NCI-H2107 treated with DMSO at 0.1 percent for 48 hours (cell line): Measurements from ENCODE around the gene HP.
A peak's percentile ranks its signal among the peaks of the same experiment; 100 is the strongest.
"Not testable (repeated sequence)": the region's sequence is repeated elsewhere in the genome, so short reads cannot be mapped to it uniquely, and the experiment has no call there.

Source experiments
- DNase-seq: peaks from one replicate; lab custom pipeline; 2025; ENCODE audit not compliant: unreplicated experiment; lab: John Stamatoyannopoulos, UW

Gene HP

DNA sequence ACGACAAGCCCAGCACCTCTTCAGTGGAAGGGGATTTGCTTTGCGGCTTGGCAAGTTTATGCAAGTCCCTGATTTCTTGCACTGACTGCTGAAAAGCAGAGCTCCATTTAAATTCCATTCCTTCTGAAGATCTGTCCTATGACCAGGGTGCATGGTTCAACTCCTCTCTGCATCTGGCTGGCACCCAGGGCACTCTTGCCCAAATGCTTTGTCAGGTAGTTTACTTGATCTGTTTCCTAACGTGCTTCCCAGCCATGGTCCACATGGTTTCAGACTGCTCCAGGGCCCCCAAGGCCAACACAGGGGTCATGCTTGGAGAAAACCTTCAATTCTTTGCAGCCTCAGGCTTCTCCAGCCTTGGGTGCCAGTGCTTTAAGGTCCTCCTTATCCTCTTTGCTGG is 11.2 kb upstream of the HP start:
- no peak for DNase-seq

DNA sequence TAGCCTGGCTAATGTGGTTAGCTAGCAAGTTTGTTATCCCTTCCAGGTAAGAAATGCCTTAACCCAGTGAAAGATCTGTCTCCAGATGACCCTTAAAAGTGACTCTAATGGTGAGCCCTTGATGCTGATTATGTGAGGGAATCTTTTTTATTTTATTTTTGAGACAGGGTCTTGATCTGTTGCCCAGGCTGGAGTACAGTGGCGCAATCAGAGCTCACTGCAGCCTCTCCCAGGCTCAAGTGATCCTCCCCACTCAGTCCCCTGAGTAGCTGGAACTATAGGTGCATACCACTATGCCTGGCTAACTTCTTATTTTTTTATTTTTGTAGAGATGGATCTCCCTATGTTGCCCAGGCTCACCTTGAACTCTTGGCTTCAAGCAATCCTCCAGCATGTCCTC is 10.8 kb upstream of the HP start:
- DNase-seq, result no peak

DNA sequence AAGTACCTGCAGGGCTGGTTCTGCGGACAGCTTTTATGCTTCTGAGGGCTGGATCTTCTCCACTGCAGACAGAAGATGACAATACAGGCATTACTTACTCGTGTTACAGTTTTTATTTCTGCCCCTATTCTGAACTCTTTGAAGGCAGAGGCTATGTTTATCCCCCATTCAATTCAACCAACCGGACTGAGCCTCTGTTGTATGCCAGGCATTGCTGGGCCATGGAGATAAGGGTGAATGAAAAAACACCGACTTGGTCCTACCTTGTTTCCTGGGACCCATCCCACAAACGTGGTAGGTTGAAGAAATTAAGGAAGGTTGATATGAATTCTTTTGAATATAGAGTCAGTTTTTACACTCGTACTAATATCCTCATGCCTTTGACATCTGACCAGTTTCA is 10.0 kb upstream of the HP start:
- no peak for DNase-seq

DNA sequence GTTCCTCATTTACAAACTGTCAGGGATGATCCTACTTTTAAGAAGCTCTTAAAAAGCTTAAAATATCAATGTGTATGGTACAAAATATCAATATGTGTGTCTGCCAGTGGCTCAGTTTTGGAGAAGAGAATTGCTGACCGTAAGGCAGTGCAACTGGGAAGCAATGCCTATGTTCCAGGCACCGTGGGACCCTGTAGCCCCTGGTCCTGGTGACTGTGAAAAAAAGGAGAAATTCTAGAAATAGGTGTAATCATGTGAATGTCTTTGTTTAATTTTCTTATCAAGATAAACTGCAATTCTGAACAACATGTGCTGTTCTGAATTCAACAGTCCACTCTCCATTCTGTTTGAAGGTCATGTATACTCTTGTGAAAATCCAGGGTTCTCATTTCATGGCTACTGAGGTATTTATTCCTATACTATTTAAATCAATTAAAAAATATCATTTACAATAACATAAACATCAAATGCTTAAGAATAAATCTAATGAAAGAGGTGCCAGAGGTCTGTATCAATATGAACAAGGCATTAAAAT is 9.4 kb upstream of the HP start:
- no peak for DNase-seq

DNA sequence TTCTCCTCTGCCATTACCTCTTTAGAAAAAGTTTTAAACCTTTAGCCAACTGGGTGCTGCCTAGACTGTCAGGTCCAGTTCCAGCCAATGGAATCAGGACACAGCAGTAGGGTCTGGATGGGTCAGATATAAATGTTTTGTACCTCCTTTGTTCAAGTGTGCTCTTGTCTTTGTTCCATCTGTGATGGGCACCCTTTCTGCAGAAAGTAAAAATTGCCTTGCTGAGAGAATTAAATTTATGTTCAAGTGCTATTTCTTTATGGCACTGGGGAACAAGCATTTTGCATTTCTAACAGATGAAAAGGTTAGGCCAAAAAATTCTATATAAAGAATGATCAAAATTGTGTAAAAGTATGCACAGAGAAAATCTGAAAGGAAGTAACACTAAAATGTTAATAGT is 5.2 kb upstream of the HP start:
- DNase-seq, result no peak

DNA sequence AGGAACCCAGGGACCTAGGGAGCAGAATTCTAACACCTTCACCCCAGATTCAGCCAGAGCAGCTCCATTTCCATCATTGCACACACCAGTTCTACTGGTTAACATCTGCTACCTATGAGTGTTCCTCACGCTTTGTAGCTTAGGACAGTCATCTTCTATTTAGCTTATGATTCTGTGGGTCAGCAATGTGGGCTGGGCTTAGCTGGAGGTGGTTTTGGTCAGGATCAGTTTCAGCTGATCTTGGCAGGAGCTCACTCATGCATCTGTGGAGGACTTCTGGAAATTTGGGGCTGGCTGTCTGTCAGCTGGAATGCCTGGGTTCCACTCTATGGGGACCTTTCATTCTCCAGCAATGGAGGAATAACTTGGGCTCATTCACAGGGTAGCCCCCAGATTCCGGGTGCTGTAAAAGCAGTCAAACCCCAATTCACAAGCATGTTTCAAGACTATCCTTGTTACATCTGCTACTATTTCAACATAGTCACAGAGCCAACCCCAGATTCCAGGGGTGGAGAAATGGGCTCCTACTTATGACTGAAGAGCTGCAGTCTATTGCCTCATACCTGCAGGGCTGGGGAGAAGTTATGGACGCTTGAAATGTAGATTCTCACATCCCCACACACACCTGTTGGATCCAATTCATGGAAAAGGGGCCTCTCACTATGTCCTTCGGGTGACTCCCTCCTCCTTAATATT is 3.4 kb upstream of the HP start:
- no peak for DNase-seq

DNA sequence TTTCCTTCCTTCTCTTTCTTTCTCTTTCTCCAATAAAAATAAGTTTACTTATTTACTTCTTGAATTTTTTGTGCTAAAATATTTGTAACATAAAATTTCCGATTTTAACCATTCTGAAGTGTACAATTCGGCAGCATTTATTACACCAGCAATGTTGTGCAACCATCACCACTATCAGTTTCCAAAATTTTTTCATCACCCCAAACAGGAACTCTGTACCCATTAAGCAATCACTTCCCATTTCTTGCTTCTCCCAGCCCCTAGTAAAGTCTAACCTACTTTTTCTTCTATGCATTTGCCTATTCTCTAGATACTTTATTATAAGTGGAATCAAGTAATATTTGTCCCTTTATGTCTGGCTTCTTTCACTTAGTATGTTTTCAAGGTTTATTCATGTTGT is 2.5 kb upstream of the HP start:
- no peak for DNase-seq

DNA sequence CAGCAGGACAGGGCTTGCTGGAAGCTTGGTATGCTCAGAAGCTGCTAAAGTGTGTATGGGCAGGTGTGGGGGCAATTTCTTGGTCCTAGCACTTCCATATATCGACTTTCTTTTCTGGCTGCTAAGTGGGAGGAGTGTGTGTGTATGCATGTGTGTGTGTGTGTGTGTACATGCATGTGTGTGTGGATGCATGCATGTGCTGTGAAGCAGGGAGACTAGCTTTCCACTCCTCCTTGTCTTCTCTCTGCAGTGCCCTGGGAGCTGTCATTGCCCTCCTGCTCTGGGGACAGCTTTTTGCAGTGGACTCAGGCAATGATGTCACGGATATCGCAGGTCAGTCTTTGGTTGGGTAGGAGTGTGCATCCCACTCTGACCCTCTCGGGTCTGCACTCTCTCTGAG is 1.6 kb downstream of the HP start:
- DNase-seq, result no peak

DNA sequence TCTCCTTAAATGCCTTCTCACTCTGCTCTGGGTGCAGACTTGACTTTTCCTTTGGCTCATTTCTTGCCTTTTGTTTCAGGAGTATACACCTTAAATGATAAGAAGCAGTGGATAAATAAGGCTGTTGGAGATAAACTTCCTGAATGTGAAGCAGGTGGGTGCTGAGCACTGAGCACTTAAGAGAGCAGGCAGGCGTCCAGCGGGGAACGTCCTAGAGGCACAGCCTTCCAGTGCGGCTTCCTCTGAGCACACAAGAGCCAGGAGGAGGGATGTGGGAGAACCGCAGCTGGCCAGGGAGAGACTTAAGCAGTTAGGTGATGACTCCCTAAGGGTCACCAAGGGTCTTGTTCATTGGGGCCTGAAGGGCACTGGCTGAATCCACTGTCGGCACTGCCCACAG is 3.0 kb downstream of the HP start:
- DNase-seq, result not testable (repeated sequence)

DNA sequence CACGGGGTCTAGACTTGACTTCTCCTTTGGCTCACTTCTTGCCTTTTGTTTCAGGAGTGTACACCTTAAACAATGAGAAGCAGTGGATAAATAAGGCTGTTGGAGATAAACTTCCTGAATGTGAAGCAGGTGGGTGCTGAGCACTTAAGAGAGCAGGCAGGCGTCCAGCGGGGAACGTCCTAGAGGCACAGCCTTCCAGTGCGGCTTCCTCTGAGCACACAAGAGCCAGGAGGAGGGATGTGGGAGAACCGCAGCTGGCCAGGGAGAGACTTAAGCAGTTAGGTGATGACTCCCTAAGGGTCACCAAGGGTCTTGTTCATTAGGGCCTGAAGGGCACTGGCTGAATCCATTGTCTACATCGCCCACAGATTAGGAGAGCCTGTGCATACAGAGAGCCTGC is 4.8 kb downstream of the HP start:
- not testable (repeated sequence) for DNase-seq

DNA sequence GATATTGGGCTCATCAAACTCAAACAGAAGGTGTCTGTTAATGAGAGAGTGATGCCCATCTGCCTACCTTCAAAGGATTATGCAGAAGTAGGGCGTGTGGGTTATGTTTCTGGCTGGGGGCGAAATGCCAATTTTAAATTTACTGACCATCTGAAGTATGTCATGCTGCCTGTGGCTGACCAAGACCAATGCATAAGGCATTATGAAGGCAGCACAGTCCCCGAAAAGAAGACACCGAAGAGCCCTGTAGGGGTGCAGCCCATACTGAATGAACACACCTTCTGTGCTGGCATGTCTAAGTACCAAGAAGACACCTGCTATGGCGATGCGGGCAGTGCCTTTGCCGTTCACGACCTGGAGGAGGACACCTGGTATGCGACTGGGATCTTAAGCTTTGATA is 6.1 kb downstream of the HP start:
- DNase-seq, result no peak

DNA sequence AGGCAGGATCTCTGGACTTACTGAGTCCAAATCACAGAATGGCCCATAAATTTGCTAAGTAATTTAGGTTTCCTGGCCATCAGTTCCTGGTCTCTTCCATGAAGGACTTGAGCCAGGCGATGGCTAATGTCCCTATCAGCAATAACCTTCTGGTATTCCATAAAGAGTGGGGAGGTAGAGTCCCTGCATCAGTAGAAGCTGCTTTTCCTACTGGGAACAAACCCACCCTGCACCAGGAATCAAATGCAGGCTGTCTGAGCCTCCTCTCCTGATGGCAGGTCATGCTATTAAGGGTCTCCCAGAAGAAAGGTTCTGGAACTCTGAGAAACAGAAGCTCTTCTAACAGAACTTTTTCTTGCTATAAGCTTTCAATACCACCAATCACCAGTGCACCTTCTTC is 7.3 kb downstream of the HP start:
- no peak for DNase-seq

DNA sequence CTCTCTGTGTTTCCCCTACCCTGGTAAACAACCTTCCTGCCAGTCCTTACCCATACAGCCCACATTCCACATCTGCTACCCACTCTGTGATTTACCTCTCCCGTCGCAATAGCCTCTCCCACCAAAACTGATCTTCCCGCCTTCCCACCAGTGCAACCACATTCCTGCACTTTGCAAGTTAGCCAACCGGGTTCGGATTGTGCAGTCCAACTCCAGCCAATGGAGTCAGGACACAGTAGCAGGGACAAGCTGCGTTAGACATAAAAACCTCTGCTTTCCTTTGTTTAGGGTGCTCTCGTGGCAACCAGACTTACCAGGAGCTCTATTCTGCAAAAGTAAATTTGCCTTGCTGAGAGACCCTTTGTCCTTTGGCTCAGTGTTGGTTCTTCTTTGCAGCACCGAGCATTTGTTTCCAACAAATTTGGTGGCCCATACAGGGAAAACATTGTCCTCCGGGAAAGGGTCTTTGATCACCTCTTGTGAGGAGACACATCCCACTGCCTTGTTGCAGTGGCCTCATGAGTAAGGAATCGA is 10.1 kb downstream of the HP start:
- DNase-seq, result no peak

DNA sequence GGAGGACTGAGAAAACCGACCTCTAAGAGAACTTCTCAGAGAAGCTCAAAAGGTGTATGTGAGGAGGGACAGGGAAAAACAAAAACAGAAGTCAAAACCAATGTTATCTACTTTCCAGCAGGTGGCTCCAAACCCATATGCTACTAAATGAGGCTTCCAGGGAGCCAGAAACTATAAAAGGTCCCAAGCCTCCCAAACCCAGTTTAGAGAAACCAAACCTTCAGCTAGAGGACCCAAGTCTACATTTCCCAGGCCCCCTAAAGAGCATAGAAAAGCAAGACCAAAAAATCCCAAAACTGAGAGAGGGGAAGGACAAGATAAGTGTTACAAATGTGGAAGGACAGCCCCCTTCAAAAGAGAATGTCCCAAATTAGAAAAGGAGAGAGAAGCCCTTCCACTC is 12.4 kb downstream of the HP start:
- peak; percentile 39 for DNase-seq

DNA sequence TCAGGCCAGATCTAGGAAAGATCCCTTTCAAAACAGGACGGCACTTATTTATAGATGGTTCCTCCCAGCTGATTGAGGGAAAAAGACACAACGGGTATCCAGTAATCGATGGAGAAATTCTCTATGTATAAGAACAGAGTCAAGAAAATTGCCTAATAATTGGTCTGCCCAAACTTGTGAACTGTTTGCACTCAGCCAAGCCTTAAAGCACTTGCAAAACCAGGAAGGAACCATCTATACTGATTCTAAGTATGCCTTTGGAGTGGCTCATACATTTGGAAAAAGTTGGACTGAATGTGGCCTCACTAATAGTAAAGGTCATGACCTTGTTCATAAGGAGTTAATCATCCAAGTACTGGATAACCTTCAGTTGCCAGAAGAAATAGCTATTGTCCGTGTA is 14.6 kb downstream of the HP start:
- no peak for DNase-seq

DNA sequence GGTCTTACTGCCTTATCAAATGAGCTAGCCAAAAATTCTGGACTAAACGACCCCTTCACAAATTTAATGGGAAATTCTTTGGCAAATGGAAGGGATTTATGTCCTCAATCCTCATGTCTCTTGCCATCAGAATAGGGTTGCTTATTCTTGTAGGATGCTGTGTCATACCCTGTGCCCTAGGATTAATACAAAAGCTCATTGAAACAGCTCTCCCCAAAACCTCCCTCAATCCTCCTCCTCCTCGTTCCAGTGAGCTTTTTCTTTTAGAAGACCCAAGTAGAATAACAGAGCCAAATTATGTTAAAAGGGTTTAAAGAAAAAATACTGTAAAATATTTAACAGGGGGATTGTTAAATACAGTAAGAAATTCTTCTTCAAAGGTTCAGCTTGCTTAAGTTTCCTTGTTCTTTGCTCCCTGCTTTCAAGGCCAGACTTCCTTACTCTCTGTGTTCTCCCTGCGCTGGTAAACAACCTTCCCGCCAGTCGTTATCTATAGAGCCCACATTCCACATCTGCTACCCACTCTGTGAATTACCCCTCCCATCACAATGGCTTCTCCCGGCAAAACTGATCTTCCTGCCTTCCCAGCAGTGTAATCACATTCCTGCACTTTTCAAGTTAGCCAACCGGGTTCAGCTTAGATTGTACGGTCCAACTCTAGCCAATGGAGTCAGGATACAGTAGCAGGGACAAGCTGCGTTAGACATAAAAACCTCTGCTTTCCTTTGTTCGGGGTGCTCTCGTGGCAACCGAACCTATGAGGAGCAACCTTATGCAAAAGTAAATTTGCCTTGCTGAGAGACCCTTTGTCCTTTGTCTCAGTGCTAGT is 18.4 kb downstream of the HP start:
- DNase-seq, result no peak

DNA sequence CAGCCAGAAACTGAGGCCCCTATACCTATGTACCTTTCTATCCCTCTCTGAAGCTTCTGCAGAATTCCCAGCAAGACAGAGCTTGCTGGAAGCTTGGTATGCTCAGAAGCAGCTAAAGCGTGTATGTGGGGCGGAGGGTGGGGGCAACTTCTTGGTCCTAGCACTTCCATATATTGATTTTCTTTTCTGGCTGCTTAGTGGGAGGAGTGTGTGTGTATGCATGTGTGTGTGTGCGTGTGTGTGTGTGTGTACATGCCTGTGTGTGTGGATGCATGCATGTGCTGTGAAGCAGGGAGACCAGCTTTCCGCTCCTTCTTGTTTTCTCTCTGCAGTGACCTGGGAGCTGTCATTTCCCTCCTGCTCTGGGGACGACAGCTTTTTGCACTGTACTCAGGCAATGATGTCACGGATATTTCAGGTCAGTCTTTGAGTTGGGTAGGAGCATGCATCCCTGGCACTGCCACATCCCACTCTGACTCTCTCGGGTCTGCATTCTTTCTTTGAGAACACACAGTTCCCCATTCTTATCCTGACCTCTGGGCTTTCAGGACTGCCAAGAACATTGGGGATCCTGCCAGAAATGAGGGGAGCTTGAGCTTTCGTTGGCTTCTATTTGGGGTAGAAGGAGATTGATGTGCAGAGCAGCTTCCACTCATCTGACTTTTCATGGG is 19.4 kb downstream of the HP start:
- DNase-seq, result no peak

DNA sequence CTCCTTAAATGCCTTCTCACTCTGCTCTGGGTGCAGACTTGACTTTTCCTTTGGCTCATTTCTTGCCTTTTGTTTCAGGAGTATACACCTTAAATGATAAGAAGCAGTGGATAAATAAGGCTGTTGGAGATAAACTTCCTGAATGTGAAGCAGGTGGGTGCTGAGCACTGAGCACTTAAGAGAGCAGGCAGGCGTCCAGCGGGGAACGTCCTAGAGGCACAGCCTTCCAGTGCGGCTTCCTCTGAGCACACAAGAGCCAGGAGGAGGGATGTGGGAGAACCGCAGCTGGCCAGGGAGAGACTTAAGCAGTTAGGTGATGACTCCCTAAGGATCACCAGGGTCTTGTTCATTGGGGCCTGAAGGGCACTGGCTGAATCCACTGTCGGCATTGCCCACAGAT is 20.8 kb downstream of the HP start:
- not testable (repeated sequence) for DNase-seq

DNA sequence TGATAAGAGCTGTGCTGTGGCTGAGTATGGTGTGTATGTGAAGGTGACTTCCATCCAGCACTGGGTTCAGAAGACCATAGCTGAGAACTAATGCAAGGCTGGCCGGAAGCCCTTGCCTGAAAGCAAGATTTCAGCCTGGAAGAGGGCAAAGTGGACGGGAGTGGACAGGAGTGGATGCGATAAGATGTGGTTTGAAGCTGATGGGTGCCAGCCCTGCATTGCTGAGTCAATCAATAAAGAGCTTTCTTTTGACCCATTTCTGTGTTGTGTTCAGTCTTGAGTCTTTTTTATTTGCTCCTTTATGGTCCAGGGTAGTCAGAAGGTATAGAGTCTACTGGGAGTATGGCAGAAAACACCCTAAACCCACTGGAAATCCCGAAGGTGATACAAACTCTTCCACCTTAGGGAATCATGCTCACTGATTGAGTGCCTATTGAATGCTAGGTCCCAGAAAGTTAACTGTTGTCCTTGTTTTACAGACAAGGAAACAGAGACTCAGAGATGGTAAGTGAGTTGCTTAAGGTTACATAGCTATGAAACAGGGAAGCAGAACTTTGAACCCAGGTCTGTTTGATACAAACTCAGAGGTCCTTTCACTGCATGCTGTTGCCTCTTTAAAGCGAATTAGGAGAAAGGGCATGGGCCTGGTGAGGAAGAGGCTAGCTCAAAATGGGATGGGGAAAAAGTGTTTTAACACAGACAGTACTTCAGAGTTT is 22.8 kb downstream of the HP start:
- DNase-seq, result not testable (repeated sequence)

DNA sequence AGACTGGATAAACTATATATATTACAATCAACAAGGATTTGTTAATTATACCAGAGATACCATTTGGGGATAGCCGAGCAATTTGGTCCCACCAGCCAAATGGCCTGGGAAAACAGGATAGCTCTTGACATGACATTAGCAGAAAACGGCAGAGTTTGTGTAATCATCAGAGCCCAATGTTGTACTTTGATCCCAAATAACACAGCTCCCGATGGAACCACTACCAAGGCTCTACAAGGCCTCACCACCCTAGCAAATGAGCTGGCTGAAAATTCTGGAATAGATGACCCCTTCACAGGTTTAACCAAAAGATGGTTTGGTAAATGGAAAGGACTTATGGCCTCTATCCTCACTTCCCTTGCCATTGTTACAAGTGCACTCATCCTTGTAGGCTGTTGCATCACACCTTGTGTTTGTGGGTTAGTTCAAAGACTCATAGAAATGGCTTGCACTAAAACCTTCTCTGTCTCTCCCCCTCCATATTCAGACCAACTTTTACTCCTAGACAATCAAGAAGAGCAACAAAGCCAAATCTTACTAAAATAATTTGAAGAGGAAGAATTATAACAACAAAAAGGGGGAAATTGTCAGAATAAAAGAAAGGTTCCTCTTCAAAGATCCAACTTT is 29.6 kb downstream of the HP start:
- no peak for DNase-seq

DNA sequence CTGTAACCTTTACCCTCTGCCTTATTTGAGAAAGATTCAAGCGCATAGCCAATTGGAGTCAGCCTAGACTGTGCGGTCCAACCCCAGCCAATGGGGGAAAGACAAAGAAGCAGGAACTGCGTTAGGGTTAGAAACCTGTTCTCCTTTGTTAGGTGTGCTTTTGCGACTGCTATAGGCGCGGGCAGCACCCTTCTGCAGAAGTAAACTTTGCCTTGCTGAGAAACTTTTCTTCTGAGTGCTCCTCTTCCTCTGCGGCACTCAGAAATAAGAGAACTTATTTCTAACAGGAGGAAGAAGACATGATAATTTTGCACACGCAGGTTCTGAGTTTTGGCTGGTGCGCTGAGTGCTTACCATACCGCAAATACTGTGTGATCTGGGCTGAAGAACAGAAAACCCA is 30.1 kb downstream of the HP start:
- DNase-seq, result no peak
